K562 (cell line): ENCODE results near the gene RAPGEF5. TPM values are rescaled to one million over a fixed set of nuclear protein-coding genes. Genes with fewer than 3 reads are reported as not detected.

Experiments used
- CREBBP ChIP-seq: IDR thresholded peaks from one replicate; pipeline ENCODE4 v1.6.1; 2012; ENCODE audit warnings: low read depth, mild to moderate bottlenecking, control low read depth, inconsistent platforms, low read length
- DIDO1 ChIP-seq: fragments of 450-650 bp; IDR thresholded peaks from 2 replicates; pipeline ENCODE4 v1.6.1; 2016; ENCODE audit warnings: low read depth, missing biosample characterization, missing genetic modification characterization
- E2F8 ChIP-seq: fragments of 450-650 bp; IDR thresholded peaks from 2 replicates; pipeline ENCODE4 v1.7.1; 2018; ENCODE audit warnings: mild to moderate bottlenecking, low read depth; ENCODE audit not compliant: partially characterized antibody
- ELF4 ChIP-seq: fragments of 450-650 bp; formaldehyde crosslinking; IDR thresholded peaks from 2 replicates; pipeline ENCODE4 v1.4.0; 2022; ENCODE audit warnings: missing genetic modification characterization
- FOXJ2 ChIP-seq: fragments of 200-800 bp; sonication (Bioruptor generic); IDR thresholded peaks from 2 replicates; pipeline ENCODE4 v1.6.1; 2016; ENCODE audit warnings: missing genetic modification characterization, missing compliant biosample characterization
- PRDM10 ChIP-seq: fragments of 450-650 bp; IDR thresholded peaks from 2 replicates; pipeline ENCODE4 v1.6.1; 2018; ENCODE audit not compliant: partially characterized antibody
- TCF7L2 ChIP-seq: fragments of 150-350 bp; IDR thresholded peaks from 2 replicates; pipeline ENCODE4 v1.6.1; 2016; ENCODE audit warnings: low read depth, mild to moderate bottlenecking, low read length, moderate library complexity
- TEAD1 ChIP-seq, 2 experiments: fragments of 450-650 bp in 1 of 2; sonication (generic) in 1 of 2; formaldehyde crosslinking; IDR thresholded peaks; 2 replicates each; pipeline versions ENCODE4 v1.4.0 to v1.8.0; 2020 to 2022; ENCODE audit warnings: mild to moderate bottlenecking in 2 of 2, missing genetic modification reagents in 1 of 2
- VEZF1 ChIP-seq: fragments of 200-800 bp; sonication (Bioruptor generic); IDR thresholded peaks from 2 replicates; pipeline ENCODE4 v1.6.1; 2017; ENCODE audit warnings: missing genetic modification characterization, missing compliant biosample characterization
- ZNF140 ChIP-seq: fragments of 250-450 bp; sonication (Bioruptor Pico); IDR thresholded peaks from 2 replicates; pipeline ENCODE4 v1.8.0; 2021; ENCODE audit warnings: moderate library complexity, mild to moderate bottlenecking, inconsistent platforms
- ZNF584 ChIP-seq: fragments of 200-800 bp; sonication (Bioruptor generic); IDR thresholded peaks from 2 replicates; pipeline ENCODE4 v1.6.1; 2016; ENCODE audit warnings: low read depth, mild to moderate bottlenecking, missing genetic modification characterization, missing compliant biosample characterization
- ZNF79 ChIP-seq: fragments of 250-450 bp; sonication (Bioruptor Pico); IDR thresholded peaks from 2 replicates; pipeline ENCODE4 v1.4.0; 2020; ENCODE audit warnings: low read depth, mild to moderate bottlenecking, moderate library complexity
- polyA plus RNA-seq, 8 experiments: library from polyadenylated mRNA; depleted of rRNA in 4 of 8; stranded (reverse) in 5 of 8; unstranded in 3 of 8; fragments of >200 nt; fragmentation: Nextera tagmentation in 2 of 8; fragmentation: Illumina TruSeq in 1 of 8; extraction: Ambion mirVana in 2 of 8; extraction: Trizol in 1 of 8; gene quantifications; 2 replicates each; pipeline versions ENCODE4 v1.2.1 to v1.2.3, GENCODE V29; 2011 to 2014; ENCODE audit warnings: inconsistent platforms in 1 of 8, missing spikeins in 1 of 8
- total RNA-seq, 7 experiments: library from RNA; depleted of rRNA in 6 of 7; stranded (reverse); fragments of >200 nt in 6 of 7; fragmentation: Illumina TruSeq in 2 of 7; extraction: Trizol in 2 of 7; gene quantifications; 2 replicates each; pipeline versions ENCODE4 v1.2.1 to v1.2.3, GENCODE V29; 2011 to 2021; ENCODE audit warnings: low replicate concordance in 1 of 7
- TF ChIP-seq, protein P1 (sequence below), 2 experiments: fragments of 150-350 bp in 1 of 2; IDR thresholded peaks; 2 replicates each; pipeline ENCODE4 v1.6.1; 2012 to 2016; ENCODE audit warnings: low read depth in 2 of 2, low read length in 2 of 2, mild to moderate bottlenecking in 1 of 2, moderate library complexity in 1 of 2

RAPGEF5 gene
- total and polyA plus RNA-seq, 9 of the 15 experiments (the other 6 are each of a cell fraction or from before 2014, with no cell fraction given): 0.39 to 2.0 (median 1.1) TPM

DNA sequence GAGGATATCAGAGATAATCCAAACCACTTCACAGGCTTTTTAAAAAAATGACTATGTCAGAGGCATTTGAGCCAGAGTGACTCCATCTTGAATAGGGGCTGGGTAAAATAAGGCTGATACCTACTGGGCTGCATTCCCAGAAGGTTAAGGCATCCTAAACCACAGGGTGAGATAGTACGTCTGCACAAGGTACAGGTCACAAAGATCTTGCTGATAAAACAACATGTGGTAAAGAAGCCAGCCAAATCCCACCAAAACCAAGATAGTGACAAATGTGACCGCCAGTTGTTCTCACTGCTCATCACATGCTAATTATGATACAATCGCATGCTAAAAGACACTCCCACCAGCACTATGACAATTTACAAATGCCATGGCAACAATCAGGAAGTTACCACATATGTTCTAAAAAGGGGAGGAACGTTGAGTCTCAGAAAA is 177.5 kb downstream of the RAPGEF5 start (continued):
- TF ChIP-seq CREBBP (no peak), E2F8 (no peak), PRDM10 (peak; percentile 15), ZNF79 (CRISPR knock-in tag) (peak; percentile 86), VEZF1 (CRISPR knock-in tag) (peak; percentile 49; the same call in 1 of the 2 replicates), FOXJ2 (tag) (0 out of 2 replicates have a peak, but pooled peaks have one; percentile 32), DIDO1 (tag) (peak; percentile 68), TEAD1 (CRISPR knock-in tag; IDR thresholded peaks at IDR 0.05) (peak in 1 of 2 experiments; percentile 96; a peak in 2 of 4 replicates), ZNF140 (CRISPR knock-in tag) (no peak), TCF7L2 (no peak), ZNF584 (CRISPR knock-in tag) (peak; percentile 95), ELF4 (peak; percentile 60; the same call in 1 of the 2 replicates)
- TF ChIP-seq, protein P1, sequence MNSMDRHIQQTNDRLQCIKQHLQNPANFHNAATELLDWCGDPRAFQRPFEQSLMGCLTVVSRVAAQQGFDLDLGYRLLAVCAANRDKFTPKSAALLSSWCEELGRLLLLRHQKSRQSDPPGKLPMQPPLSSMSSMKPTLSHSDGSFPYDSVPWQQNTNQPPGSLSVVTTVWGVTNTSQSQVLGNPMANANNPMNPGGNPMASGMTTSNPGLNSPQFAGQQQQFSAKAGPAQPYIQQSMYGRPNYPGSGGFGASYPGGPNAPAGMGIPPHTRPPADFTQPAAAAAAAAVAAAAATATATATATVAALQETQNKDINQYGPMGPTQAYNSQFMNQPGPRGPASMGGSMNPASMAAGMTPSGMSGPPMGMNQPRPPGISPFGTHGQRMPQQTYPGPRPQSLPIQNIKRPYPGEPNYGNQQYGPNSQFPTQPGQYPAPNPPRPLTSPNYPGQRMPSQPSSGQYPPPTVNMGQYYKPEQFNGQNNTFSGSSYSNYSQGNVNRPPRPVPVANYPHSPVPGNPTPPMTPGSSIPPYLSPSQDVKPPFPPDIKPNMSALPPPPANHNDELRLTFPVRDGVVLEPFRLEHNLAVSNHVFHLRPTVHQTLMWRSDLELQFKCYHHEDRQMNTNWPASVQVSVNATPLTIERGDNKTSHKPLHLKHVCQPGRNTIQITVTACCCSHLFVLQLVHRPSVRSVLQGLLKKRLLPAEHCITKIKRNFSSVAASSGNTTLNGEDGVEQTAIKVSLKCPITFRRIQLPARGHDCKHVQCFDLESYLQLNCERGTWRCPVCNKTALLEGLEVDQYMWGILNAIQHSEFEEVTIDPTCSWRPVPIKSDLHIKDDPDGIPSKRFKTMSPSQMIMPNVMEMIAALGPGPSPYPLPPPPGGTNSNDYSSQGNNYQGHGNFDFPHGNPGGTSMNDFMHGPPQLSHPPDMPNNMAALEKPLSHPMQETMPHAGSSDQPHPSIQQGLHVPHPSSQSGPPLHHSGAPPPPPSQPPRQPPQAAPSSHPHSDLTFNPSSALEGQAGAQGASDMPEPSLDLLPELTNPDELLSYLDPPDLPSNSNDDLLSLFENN (IDR thresholded peaks at IDR 0.05; ENCODE audit: low read depth in 2 of 2, low read length in 2 of 2): no peak
